ENCODE measurements around the gene ABCA8.

DNA sequence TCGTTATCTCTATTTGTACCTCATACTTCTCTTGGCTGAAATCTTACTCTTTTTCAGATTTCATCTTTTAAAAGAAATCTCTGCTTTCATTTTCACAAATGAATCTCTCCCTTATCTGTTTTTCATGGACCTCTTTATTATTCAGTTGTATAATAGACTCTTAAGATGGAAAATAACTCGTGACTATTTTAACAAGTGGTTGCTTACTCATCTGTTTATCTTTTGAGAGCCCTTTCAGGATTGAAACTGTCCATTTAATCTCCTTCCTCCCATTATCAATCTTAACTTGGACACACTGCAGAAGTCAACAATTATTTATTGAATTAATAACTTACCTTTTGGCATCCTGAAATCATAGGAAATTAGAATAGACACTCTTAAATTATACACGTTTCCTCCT is 68.8 kb downstream of the ABCA8 start:
- TF ChIP-seq CTCF (IDR thresholded peaks at IDR 0.05) = no peak
- TF ChIP-seq POLR2A (IDR thresholded peaks at IDR 0.05) = no peak

Data from thyroid gland (tissue), 4 donors.